ENCODE results near the gene RCN1.

- TF ChIP-seq CTCF (IDR thresholded peaks at IDR 0.05): no peak
- TF ChIP-seq POLR2A (IDR thresholded peaks at IDR 0.05): no peak
Observed at GRCh38 chr11:32115446-32115845, 24.6 kb downstream of the RCN1 start.

All from body of pancreas (tissue), 4 donors.